HS-5 (cell line): ENCODE measurements around the gene CATSPERD.
"Not testable (repeated sequence)": the region's sequence is repeated elsewhere in the genome, so short reads cannot be mapped to it uniquely, and the experiment has no call there.

Source experiments
- DNase-seq: peaks from one replicate; pipeline ENCODE4 v3.0.0-alpha.2; 2012; ENCODE audit warnings: low read depth

CATSPERD gene

GRCh38 chr19:5686647-5687359 is 33.6 kb upstream of the CATSPERD start:
- no peak for DNase-seq

- no peak for DNase-seq
Measured at GRCh38 chr19:5687360-5688198, 32.9 kb upstream of the CATSPERD start.

- DNase-seq = not testable (repeated sequence)
Measured at GRCh38 chr19:5688262-5688881, 32.1 kb upstream of the CATSPERD start.

- DNase-seq = peak; percentile 76
Measured at GRCh38 chr19:5690125-5690954, 30.1 kb upstream of the CATSPERD start, which contains the start of gene RPL36. Gene RPL36, plus strand, starts transcription at chr19:5690295. Its CDS starts 213 bp downstream, at chr19:5690508.

GRCh38 chr19:5690955-5691821 is 29.2 kb upstream of the CATSPERD start:
- no peak for DNase-seq

GRCh38 chr19:5691822-5692722 is 28.4 kb upstream of the CATSPERD start:
- DNase-seq = no peak

- no peak for DNase-seq
Measured at GRCh38 chr19:5692723-5693194, 27.7 kb upstream of the CATSPERD start.

GRCh38 chr19:5693195-5694166 is 27.0 kb upstream of the CATSPERD start:
- no peak for DNase-seq

GRCh38 chr19:5694167-5694955 is 26.1 kb upstream of the CATSPERD start:
- no peak for DNase-seq

GRCh38 chr19:5694956-5695648 is 25.3 kb upstream of the CATSPERD start:
- no peak for DNase-seq

GRCh38 chr19:5695649-5696195 is 24.7 kb upstream of the CATSPERD start:
- DNase-seq = no peak

GRCh38 chr19:5696196-5697021 is 24.0 kb upstream of the CATSPERD start:
- no peak for DNase-seq

GRCh38 chr19:5697022-5697889 is 23.2 kb upstream of the CATSPERD start:
- DNase-seq = no peak

GRCh38 chr19:5697890-5698634 is 22.4 kb upstream of the CATSPERD start:
- no peak for DNase-seq
